DMS114 treated with DMSO at 0.1 percent for 48 hours (cell line): ENCODE results near the gene TMEM158.

Experiments used
- DNase-seq: peaks from one replicate; lab custom pipeline; 2025; ENCODE audit not compliant: unreplicated experiment; lab: John Stamatoyannopoulos, UW

Gene TMEM158

DNA sequence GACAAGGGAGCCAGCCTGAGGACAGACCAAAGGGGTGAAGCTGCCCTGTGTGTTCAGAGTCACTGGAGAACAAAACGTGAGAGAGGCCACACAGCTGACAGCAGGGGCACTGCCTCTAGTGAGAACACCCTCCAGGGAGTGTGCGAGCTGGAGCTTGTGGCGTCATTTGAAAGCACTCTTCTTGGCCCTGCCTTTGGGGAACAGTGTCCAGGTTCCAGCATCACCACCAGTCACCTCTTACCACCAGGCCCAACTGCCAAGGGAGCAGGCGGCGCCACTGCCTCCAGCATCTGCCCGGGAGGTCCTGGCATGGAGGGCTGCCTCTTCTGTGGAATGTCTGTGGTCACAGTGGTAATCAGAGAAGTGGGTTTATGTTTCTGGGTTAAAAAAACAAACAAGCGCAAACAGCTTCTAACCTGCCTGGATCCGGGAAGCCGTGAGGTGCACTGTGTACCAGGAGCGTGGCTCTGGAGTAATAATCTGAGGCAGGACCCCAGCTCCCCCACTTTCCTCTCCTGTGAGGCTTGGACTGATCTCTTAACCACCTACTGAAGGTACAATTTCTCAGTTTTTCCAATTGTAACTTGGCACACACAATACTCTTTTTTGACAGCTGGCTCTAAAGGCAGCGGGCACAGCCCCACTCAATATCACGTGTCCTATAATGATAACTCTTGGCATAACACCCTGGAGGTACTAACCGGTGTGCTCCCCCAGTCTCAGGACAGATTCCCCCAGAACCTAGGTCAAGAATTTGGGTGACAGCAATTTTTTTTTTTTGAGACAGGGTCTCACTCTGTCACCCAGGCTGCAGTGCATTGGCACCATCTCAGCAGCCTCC is 47.7 kb downstream of the TMEM158 start:
- no peak for DNase-seq

GRCh38 chr3:45176912-45177311 is 49.2 kb downstream of the TMEM158 start:
- DNase-seq = no peak
